ENCODE results near the gene KCNAB2.
A peak's percentile ranks its signal among the peaks of the same experiment; 100 is the strongest.
"Not testable (repeated sequence)": the region's sequence is repeated elsewhere in the genome, so short reads cannot be mapped to it uniquely, and the experiment has no call there.

The KCNAB2 gene

GRCh38 chr1:6011161-6011945, 34.3 kb upstream of the KCNAB2 start:
- no peak for DNase-seq

GRCh38 chr1:6011946-6012258, 33.8 kb upstream of the KCNAB2 start:
- DNase-seq: no peak

- peak; percentile 10 for DNase-seq
These were observed 33.0 kb upstream of the KCNAB2 start for GRCh38 chr1:6012529-6013318.

GRCh38 chr1:6013491-6013890, 32.2 kb upstream of the KCNAB2 start:
- no peak for DNase-seq

- no peak for DNase-seq
These were observed 31.3 kb upstream of the KCNAB2 start for GRCh38 chr1:6014130-6014999.

- DNase-seq: no peak
These were observed 29.4 kb upstream of the KCNAB2 start for GRCh38 chr1:6016191-6016865.

GRCh38 chr1:6017654-6018053, 28.0 kb upstream of the KCNAB2 start:
- DNase-seq: not testable (repeated sequence)

GRCh38 chr1:6019166-6019845, 26.4 kb upstream of the KCNAB2 start:
- no peak for DNase-seq

GRCh38 chr1:6022193-6022592, 23.5 kb upstream of the KCNAB2 start:
- no peak for DNase-seq

GRCh38 chr1:6023346-6023745, 22.3 kb upstream of the KCNAB2 start:
- no peak for DNase-seq

GRCh38 chr1:6024376-6024775, 21.3 kb upstream of the KCNAB2 start:
- no peak for DNase-seq

- no peak for DNase-seq
These were observed 20.2 kb upstream of the KCNAB2 start for GRCh38 chr1:6025269-6026094.

GRCh38 chr1:6026095-6026809, 19.4 kb upstream of the KCNAB2 start:
- DNase-seq: peak; percentile 89

GRCh38 chr1:6027591-6027990, 18.1 kb upstream of the KCNAB2 start:
- no peak for DNase-seq

- DNase-seq: peak; percentile 75
These were observed 17.4 kb upstream of the KCNAB2 start for GRCh38 chr1:6028042-6028850.

- no peak for DNase-seq
These were observed 16.3 kb upstream of the KCNAB2 start for GRCh38 chr1:6029351-6029750.

GRCh38 chr1:6030132-6030531, 15.6 kb upstream of the KCNAB2 start:
- DNase-seq: no peak

GRCh38 chr1:6030547-6031261, 15.0 kb upstream of the KCNAB2 start:
- no peak for DNase-seq

GRCh38 chr1:6033124-6033523, 12.6 kb upstream of the KCNAB2 start:
- DNase-seq: no peak

Measured in CD4-positive, alpha-beta T cell treated with Interleukin-4 for 4 hours (primary cell).